Measurements from ENCODE around the gene CACUL1. TPM values are rescaled to one million over a fixed set of nuclear protein-coding genes. Genes with fewer than 3 reads are reported as not detected.
A peak's percentile ranks its signal among the peaks of the same experiment; 100 is the strongest.
"Not testable (repeated sequence)": the region's sequence is repeated elsewhere in the genome, so short reads cannot be mapped to it uniquely, and the experiment has no call there.

CACUL1 gene
- 15.6 and 16.3 TPM in 2 replicates for total RNA-seq (2014; rRNA removed; shearing (Covaris generic))

- peak; percentile 98 for DNase-seq (ENCODE audit: low spot score)
Observed at GRCh38 chr10:118754556-118755423, at the start of gene CACUL1. CACUL1 (minus strand) TSS chr10:118754970; CDS start chr10:118754762, 208 bp downstream.

- no peak for DNase-seq (ENCODE audit: low spot score)
Observed at GRCh38 chr10:118804262-118804773, 49.5 kb upstream of the CACUL1 start.

- no peak for DNase-seq (ENCODE audit: low spot score)
Observed at GRCh38 chr10:118802126-118802793, 47.5 kb upstream of the CACUL1 start.

GRCh38 chr10:118800920-118801319 is 46.1 kb upstream of the CACUL1 start:
- DNase-seq (ENCODE audit: low spot score): no peak

- DNase-seq (ENCODE audit: low spot score): no peak
Observed at GRCh38 chr10:118799777-118800176, 45.0 kb upstream of the CACUL1 start.

- no peak for DNase-seq (ENCODE audit: low spot score)
Observed at GRCh38 chr10:118798231-118798662, 43.5 kb upstream of the CACUL1 start.

GRCh38 chr10:118794971-118795370 is 40.2 kb upstream of the CACUL1 start:
- DNase-seq (ENCODE audit: low spot score): not testable (repeated sequence)

- no peak for DNase-seq (ENCODE audit: low spot score)
Observed at GRCh38 chr10:118793545-118793944, 38.8 kb upstream of the CACUL1 start.

- DNase-seq (ENCODE audit: low spot score): peak; percentile 28
Observed at GRCh38 chr10:118792526-118792925, 37.8 kb upstream of the CACUL1 start.

GRCh38 chr10:118790058-118790457 is 35.3 kb upstream of the CACUL1 start:
- DNase-seq (ENCODE audit: low spot score): no peak

- no peak for DNase-seq (ENCODE audit: low spot score)
Observed at GRCh38 chr10:118785551-118785950, 30.8 kb upstream of the CACUL1 start.

GRCh38 chr10:118783776-118784545 is 29.2 kb upstream of the CACUL1 start:
- no peak for DNase-seq (ENCODE audit: low spot score)

GRCh38 chr10:118782916-118783465 is 28.2 kb upstream of the CACUL1 start:
- DNase-seq (ENCODE audit: low spot score): not testable (repeated sequence)

- no peak for DNase-seq (ENCODE audit: low spot score)
Observed at GRCh38 chr10:118781541-118781940, 26.8 kb upstream of the CACUL1 start.

GRCh38 chr10:118778727-118779126 is 24.0 kb upstream of the CACUL1 start:
- no peak for DNase-seq (ENCODE audit: low spot score)

GRCh38 chr10:118776960-118777359 is 22.2 kb upstream of the CACUL1 start:
- no peak for DNase-seq (ENCODE audit: low spot score)

- no peak for DNase-seq (ENCODE audit: low spot score)
Observed at GRCh38 chr10:118776033-118776432, 21.3 kb upstream of the CACUL1 start.

GRCh38 chr10:118775478-118775877 is 20.7 kb upstream of the CACUL1 start:
- DNase-seq (ENCODE audit: low spot score): no peak

GRCh38 chr10:118773041-118773440 is 18.3 kb upstream of the CACUL1 start:
- DNase-seq (ENCODE audit: low spot score): no peak

- no peak for DNase-seq (ENCODE audit: low spot score)
Observed at GRCh38 chr10:118771976-118772375, 17.2 kb upstream of the CACUL1 start.

- no peak for DNase-seq (ENCODE audit: low spot score)
Observed at GRCh38 chr10:118769898-118770600, 15.3 kb upstream of the CACUL1 start.

All from H4 (cell line).